HG02571 (cell line): ENCODE data around the gene TK2.

Experiments
- ATAC-seq: cut with Tn5 transposase; IDR thresholded peaks from one replicate; pipeline ENCODE4 v1.9.1; 2021; ENCODE audit warnings: mild to moderate bottlenecking, moderate library complexity; ENCODE audit not compliant: unreplicated experiment

The TK2 gene

DNA sequence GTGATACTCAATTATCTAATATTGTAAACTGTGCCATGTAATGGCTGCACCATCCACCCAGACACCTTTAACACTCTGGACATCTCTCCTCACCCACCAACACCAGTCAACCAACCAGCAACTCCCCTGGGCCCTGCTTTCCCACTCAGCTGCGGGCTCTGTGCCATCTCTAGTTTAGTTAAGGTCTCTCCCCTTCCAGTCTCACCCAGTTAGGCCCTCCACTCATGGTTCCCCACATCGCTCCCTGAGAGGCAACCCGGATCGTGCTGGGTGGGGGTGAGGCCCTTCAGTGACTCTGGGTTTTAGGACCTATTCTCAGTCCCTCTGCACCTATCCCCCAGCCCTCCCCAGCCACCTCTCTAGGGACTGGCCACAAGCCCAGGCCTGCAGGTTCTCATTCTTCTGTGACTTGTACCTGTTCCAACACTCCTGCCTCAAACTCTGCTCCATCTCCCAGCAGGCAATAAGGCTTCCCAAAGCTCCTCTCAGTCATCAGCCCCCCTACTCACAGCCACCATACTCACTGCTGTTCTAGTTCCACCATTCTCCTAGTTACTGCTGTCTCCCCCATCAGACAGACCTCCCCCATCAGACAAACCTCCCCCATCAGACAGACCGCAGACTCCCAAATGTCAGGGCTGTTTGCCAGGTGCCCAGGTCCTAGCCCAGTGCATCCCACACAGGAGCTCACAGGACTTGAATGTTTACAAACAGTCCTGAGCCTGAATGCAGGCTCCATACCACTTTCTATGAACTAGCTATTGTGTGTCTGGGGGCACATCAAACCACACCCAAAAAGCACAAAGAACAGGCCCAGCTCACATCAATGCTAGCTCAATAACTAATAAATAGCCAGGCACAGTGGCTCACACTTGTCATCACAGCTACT is 2.6 kb downstream of the TK2 start:
- ATAC-seq, result no peak

DNA sequence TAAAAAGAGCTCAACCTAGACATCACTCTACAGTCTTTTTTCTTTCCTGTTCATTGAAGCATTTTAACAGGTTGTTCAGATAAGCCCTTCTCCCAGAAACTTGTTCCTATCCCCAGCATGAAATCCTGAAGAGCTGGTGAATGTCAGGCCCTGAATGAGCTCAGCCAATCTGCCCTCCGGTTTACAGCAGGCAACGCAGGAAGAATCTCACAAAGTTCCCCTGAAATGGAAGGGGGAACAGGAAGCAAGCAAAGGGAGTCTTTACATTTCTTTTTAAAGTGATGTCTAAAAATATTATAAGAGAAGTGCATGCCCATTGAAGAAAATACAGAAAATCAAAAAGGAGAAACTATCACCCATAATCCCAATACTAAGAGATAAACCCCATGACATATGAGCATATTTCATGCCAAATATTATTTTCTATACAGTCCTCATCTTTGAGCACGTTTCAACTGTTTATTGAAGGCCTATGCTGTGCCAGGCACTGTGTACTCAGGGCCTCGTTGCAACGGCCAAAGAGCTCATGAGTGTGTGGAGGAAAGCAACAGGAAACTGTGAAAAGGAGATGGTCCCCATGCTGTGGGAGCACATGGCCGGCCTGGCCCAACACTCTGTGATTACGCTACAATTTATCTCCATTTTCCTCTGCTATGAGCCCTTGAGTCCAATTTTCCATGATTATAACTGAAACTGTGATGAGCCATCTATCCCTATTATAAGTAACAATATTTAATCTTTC is 5.7 kb downstream of the TK2 start:
- no peak for ATAC-seq

DNA sequence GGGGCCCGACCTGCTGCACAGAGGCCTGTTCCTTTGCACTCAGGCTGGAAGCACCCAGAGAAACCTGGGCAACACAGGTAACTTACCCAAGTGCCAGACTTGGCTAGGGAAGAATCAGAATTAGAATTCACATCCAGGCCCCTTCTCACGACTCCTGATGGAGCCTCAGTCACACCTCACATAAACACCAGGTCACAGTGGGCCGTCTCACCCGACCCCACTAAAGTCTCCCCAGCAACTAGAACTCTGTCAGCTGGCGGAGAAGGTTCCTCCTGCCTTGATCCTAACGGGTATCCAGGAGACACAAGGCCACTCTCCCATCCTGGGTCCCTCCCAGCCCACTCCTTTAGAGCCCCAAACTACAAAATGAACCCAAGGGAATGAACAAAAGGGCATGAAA is 6.4 kb downstream of the TK2 start:
- no peak for ATAC-seq

DNA sequence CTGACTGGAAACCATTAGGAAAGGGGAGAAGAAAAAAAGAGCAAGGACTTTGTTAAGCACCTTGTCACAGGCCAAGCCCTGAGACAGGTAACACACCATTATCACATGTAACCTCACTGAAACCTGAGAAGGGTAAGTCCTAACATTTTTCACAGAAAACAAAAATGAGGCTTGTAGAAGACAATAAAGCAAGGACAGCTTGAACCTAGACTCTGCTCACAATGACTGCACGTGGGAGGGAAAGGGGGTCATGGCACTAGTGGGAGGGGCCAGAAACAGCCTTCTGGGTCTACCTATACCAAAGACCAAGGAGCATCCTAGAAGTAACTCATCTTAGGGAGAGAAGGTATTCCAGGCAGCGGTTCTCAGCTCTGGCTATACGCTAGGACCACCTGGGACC is 7.5 kb downstream of the TK2 start:
- ATAC-seq, result no peak

DNA sequence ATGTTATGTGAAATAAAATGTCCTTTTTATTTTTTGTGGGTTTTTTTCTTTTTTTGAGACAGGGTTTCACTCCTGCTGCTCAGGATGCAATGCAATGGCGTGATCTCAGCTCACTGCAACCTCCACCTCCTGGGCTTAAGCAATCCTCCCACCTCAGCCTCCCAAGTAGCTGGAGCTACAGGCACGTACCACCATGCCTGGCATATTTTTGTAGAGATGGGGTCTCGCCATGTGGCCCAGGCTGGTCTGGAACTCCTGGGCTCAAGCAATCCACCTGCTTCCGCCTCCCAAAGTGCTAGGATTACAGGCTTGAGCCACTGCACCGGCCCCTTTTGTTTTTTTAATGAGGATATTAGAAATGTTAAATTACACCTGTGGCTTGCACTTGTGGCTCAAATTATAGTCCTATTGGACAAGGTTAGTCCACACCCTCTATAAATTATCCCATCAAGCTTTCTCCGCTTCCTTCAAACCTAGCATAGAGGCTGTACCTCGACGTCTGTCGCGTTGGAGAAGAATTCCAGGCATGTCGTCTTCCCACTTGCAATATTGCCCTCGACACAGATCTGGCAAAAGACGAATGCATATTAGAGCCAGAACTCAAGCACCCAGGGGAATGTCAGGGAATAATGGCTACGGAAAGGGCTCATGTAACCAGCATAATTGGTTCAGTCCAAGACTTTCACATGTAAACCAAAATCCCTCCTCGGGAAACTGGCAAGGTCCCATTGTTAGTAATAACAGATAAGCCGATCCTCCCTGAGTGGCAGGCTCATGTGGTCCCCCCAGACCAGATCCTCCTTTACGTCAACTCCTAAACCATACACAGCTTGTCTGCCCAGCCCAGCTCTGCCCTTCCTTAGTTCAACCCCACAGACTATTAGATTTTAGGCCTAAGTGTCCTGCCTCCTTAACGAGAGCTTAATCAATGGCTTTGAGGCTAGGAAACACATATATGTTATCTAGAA is 8.2 kb downstream of the TK2 start:
- ATAC-seq, result no peak

DNA sequence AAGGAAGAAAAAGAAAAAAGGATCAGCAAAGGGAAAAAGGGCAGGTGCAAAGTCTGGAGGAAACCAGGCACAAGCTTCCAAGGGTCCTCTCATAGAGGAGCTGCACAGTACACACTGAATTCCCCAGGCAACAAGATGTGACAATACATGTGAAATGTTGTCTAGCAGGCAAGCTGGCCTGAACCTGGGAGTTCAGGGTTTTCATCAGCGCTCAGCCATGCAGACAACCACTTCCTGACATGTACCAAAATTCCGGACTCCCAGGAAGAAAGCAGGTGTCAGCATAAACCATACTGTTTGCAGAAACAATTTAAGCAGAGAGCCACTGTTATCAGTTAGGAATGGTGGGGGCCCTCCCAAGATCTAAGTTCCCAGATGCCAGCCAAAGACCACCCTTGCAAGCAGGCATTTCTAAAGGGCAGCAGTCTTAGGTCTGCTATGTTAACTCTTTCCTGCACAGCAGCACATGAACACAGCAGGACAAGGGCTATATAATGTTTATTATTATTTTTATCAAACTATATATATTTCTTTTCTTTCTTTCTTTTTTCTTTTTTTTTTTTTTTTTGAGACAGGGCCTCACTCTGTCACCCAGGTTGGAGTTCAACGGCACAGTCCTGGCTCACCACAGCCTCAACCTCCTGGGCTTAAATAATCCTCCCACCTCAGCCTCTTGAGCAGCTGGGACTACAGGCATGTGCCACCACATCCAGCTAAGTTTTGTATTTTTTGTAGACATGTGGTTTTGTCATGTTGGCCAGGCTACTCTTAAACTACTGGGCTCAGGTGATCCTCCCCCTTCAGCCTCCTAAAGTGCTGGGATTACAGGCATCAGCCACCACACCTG is 10.1 kb downstream of the TK2 start:
- no peak for ATAC-seq

DNA sequence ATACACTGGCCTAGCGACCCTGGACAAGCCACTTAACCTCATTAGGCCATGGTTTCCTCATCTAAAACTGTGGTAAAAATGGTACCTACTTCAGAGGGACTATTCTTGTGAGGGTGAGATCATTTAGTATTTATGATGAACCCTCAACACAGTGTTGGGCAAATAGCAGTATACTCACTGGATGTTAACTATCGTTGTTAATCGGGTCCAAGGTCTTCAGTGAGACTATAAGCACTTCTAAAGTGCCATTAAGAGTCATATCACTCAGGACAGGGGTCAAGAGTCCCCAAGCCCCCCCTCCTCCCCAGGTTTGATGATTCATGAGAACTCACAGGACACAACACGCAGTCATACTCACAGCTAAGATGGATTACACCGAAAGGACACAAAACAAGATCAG is 11.0 kb downstream of the TK2 start:
- no peak for ATAC-seq

DNA sequence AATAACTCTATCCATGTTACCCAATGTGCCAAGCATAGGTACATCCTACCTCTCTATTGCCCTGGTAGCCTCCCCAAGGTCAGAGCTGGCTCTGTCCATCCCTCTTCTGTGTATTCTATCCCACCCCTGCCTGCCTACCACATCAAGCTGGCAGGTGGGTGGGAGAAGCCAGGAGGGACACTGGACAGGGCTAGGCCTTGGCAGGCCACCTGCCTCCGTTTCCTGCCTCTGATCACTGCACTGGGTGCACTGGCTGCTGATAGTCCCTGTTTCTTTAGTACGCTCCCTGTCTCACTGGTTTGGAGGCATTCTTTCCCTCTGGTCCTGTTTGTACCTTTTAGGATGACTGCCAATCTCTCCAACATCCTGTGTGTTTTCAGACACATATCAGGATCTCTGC is 12.7 kb downstream of the TK2 start:
- no peak for ATAC-seq

DNA sequence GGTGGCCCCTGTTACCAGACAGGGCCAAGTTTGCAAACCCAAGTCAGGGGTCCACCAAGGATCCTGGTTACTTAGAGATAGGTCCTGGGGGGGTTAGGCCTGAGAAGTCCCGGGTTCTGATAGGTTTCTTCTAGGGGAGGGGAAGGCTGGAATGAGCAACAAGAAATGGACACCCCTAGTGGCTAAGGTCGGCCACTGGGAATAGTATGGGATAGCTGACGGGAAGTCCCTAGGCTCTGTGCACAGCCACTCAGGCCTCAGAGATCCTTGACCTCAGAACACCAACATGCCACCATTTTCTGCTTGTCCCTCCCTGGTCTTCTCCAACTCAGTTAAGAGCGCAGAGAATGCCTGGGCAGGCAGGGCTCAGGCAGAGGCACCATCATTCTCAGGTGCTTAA is 13.4 kb downstream of the TK2 start:
- ATAC-seq, result no peak

DNA sequence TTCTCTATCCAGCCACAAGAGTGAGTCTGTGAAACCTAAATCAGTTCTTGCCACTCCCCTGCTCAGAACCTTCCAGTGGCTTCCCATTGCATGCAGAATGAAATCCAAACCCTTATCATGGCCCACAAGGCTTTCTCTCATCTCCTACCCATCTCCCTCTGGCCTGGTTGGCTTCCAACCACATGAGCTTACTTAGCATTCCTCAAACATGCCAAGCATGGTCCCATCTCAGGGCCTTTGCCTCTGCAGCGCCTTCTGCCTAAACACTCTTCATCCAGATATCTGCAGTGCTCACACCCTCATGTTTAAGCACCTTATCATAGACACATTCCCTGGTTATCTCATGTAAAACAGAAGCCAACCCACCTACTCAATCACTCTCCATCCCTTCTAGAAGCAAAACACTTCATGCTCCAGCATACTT is 15.5 kb downstream of the TK2 start:
- ATAC-seq, result no peak

DNA sequence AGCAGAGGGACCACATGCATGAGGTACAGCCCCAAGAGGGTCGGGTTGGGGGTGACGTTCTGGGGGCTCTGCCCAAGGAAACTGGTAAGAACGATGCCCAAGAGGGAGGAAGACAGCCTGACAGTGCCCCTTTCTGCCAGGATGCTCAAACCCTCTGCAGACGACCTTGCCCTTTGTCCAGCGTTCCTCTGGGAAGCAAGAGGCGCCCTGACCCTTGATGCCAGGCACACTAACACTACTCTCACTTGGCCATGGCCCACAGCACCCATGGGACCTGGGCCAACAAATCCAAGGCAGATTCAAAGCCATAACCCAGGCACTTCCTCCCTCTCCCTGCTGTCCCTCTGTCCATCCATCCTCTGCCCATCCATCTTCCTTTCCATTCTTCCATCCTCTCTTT is 20.4 kb downstream of the TK2 start:
- ATAC-seq, result no peak

DNA sequence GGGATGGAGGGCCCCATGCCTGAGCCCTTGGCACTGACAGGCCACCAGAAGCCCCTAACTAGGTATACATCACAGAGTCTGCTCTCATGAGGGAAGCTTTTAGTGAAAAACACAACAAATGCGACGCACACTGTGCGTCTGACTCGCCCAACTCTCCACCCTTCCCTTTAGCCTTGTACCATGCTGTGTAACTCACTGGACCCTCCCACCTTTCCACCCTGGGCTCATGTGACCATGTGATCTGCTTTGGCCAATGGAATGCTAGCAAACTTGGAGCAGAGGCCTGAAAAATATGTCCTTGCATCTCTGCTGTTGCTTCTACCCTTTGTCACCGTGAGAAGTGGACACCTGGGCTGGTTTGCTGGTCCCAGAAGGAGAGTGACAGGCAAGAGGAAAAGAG is 21.6 kb downstream of the TK2 start:
- no peak for ATAC-seq

DNA sequence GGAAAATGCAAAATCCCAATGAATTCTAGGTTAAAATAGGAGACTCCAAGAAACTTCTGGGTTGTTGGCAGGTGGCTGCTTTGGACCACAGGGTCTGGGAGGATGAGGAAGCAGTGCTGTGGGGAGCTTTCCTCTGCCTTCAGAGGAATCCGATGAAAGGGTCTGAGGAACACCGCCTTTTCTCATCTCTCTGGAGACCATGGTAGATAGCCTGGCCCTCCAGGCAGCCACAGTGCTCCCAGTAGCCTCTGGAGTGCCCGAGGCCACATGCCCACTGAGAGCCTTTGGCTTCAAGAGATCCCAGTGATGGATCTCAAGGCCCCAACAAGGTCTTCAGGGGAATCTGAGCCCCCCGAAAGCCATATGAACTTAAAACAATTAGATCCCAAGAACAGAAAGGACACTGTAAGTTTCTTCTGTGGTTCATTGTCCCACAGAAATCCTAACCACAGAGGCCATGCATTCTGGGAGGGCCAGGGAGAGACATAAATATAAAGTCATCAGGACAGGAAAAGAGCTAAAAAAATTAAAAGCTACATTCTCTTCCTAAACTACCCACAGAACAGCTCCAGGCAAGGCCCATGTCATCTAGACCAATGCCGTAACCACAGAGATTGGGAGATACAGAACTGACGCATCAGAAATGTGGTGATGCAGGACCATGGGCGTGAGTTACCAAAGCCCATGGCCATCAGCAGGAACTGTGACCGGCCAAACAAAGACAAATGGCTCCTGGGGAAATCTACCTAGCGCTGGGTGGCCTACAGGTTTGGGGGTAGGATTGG is 24.3 kb downstream of the TK2 start:
- ATAC-seq, result no peak

DNA sequence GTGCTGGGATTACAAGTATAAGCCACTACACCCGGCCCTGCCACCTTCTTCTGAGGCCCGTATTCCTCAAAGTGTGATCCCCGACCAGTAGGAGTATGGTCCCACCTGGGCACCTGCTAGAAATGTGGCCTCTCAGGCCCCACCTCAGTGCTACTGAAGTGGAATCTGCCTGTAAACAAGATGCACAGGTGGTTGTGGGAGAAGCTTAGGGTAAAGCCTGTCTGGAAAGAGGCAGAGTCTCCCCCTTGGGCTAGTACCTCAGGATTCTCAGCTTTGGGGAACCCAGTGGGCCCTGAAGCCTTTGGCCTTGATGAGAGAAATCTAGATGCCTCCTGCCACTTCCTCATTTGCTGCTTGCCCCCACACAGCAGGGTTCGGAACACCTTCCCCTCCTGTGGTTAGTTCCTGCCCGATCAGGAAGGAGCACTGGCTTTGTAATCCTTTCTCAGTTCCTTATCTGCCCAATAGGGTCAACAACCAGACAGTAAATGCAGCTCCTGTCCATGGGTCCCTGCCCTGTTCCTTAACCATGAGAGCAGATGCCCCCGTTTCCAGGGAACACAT is 25.2 kb downstream of the TK2 start:
- ATAC-seq, result peak; percentile 48

DNA sequence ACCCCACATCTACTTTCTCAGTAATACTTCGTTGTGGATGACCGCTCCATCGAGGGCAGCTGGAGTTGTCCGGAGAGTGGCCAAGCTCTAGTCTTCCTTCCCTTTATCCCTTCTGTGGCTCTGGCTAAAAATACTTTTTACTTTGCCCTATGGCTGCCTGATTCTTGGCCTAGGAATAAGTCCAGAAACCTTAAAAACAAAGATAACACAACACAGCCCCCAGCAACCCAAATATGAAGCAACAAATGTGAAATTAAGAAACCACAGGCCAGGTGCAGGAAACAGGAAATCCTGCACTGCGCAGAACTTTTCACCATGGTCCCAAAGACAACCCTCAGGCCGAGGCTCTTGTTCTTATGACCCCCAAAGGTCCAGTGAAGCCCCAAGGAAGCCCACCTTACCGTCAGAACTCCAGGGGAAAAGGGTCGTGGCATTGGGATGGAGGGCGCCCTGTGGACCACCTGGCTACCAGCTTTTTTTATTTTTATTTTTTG is 26.0 kb downstream of the TK2 start:
- ATAC-seq, result no peak

DNA sequence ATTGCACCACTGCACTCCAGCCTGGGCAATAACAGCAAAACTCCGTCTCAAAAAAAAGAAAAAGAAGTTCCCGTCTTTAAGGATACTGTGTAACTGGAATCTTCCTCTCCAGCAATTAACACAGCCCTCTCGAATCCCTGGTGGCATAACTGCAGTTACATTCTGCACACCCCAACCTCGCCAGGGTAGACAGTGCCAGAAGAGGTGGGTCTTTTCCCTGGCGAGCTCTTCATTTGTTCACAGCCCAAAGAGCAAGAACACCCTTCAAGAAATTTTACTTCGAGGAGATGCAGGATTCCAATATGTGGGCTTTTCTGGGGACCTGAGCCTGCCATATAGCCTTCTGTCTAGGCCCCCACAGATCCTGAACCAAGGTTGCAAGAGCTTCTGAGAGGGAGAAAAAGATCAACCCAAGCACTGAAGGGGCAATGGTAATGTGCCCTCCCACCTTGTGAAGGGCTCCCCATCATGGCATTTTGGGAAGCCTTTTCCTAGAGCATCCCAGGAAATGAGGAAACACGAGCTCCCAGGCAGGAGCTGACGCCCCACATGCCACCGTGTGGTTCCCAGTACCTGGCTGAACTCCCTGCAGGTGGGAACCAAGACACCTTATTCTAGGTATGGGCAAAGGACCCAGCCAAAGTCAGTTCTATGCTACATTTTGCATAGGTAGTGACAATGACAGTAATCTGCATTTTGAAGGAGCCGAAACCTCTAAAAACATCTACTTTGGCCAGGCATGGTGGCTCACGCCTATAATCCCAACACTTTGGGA is 26.9 kb downstream of the TK2 start:
- no peak for ATAC-seq

DNA sequence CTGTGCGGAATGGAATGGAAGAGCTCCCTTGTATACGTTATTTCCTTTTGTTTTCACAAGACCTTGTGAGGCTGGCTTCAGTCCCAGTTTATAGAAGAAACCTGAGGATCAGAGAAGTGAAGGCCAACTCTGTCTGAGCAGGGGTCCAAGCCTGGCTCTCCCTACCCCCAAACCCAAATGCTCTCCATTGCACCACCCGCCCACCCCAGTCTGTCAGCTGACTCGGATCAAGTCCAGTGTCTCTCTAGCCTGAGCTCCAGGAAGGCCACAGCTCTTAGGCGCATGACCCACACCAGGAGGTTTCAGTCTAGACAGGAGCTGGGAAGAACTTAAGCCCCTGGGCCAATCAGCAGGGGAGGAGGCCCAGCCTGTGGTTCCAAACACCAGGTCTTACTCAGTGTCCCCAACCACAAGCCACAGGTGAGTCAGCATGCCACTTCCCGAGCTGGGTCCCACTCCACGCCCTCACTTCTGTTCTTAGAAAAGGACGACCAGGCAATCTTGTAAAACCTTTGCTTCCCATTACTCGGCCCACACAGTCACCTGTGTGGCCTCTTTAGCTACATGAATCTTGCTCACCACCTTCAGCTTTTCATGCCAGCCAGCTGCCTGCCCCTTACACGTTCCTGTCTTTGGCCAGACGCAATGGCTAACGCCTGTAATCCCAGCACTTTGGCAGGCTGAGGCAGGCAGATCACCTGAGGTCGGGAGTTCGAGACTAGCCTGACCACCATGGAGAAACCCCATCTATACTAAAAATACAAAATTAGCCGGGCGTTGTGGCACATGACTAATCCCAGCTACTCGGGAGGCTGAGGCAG is 27.8 kb downstream of the TK2 start:
- ATAC-seq, result no peak
